Measurements from ENCODE around the gene DMBX1. TPM values are rescaled to one million over a fixed set of nuclear protein-coding genes. Genes with fewer than 3 reads are reported as not detected.
A peak's percentile ranks its signal among the peaks of the same experiment; 100 is the strongest.

The DMBX1 gene
- total and polyA plus RNA-seq, 5 donors: not detected

- ATAC-seq (no peak), DNase-seq (no peak)
- intact Hi-C loops (cut with DNase I): loop anchor here in 3 of 4 donors (2.0 to 10.0 kb wide), 3 partner anchors 75 to 79 kb away; no protein-coding TSS in a partner anchor
- no peak overlapping the region for H3K27ac ChIP-seq (ENCODE audit: low read length)
- no peaks in the 10 kb centered on the region for H3K9me3 ChIP-seq (ENCODE audit: control insufficient read depth, low read length)
- H3K4me1 ChIP-seq (ENCODE audit: control insufficient read depth, insufficient read depth, low read length): no peaks in the 10 kb centered on the region
- whole genome bisulfite sequencing: 72% methylated on average over 6 of the region's 6 CpGs
- H3K27me3 ChIP-seq (ENCODE audit: control insufficient read depth, insufficient read depth): no peaks in the 10 kb centered on the region
- no peak overlapping the region for H3K4me3 ChIP-seq (ENCODE audit: low read length)
These were observed 40.1 kb upstream of the DMBX1 start for GRCh38 chr1:46449223-46450159.

DNA sequence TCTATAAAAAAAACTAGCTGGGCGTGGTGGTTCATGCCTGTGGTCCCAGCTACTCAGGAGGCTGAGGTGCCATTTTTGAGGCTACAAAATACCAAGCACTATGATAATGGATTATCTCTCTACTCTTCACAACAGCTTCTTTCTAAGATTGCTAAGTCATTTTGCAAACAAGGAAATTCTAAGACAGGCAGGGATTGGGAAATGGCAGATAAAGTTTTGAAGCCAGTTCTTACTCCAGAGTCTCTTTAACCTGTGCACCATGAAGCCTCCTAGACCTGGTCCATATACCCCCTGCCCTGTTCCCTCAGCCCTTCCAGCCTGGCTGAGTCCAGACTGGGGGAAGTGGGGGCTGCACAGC lies 39.5 kb upstream of the DMBX1 start:
- Histone ChIP-seq H3K27ac (ENCODE audit: low read length) (no peak overlapping the region), H3K27me3 (ENCODE audit: control insufficient read depth, insufficient read depth) (no peaks in the 10 kb centered on the region), H3K9me3 (ENCODE audit: control insufficient read depth, low read length) (no peaks in the 10 kb centered on the region), H3K4me1 (ENCODE audit: control insufficient read depth, insufficient read depth, low read length) (no peaks in the 10 kb centered on the region), H3K4me3 (ENCODE audit: low read length) (no peak overlapping the region)
- 96% methylated on average over 1 of the region's 1 CpG for WGBS
- ATAC-seq (no peak), DNase-seq (no peak)
- intact Hi-C loops (cut with DNase I): loop anchor here in 1 of 4 donors (2.0 kb wide), 1 partner anchor 79 kb away; no protein-coding TSS in a partner anchor

DNA sequence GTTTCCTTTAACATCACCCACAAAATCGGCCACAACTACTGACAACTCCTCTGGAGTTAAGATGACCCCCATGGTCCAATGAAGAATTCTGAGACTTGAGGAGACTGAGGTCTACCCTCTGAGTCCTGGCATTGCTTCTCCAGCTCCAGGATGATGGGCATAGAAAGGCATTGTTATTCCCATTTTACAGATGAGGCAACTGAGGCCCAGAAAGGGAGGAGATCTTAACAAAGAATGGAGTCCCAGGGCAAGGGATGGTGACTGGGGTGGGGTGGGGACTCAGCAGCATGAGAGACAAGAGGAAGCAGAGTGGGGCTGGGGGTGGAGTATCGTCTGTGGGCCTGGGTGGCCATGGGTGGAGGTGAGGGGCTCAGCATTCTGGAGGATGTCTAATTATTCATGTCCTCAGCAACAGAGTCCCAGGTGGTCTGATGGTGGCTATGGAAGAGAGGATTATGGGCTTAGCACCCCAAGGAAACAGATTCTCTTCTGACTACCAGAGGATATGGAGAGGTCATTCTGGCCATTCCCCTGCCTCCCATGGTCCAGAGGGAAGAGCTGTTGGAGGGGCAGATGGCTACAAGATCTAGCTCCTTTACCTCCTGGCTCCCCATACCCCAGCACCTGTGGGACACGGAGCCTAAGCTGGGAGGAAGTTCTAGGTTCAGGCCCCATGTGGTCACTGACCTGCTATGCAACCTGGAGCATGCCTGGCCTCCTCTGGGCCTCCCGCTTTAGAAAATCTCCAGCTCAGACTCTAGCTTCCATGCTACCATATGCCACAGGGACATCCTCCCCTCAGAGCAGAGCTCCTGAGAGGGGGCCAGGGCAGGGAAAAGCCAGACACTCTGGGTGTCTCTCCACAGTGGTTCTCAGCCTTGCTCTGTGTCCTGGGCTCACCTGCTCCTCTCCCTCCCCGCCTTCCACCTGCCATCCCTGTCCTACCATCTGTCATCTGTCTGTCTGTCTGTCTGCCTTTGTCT lies 37.4 kb upstream of the DMBX1 start:
- H3K27ac ChIP-seq (ENCODE audit: low read length): no peak overlapping the region
- ATAC-seq (no peak), DNase-seq (no peak)
- H3K4me3 ChIP-seq (ENCODE audit: low read length): no peak overlapping the region
- intact Hi-C loops (cut with DNase I): loop anchor here in 1 of 4 donors (2.0 kb wide), 1 partner anchor 77 kb away; no protein-coding TSS in a partner anchor
- H3K9me3 ChIP-seq (ENCODE audit: control insufficient read depth, low read length): no peaks in the 10 kb centered on the region
- no peaks in the 10 kb centered on the region for H3K27me3 ChIP-seq (ENCODE audit: control insufficient read depth, insufficient read depth)
- no peaks in the 10 kb centered on the region for H3K4me1 ChIP-seq (ENCODE audit: control insufficient read depth, insufficient read depth, low read length)
- 73% methylated on average over 5 of the region's 5 CpGs for whole genome bisulfite sequencing

GRCh38 chr1:46452931-46453325 lies 36.7 kb upstream of the DMBX1 start:
- no peaks in the 10 kb centered on the region for H3K9me3 ChIP-seq (ENCODE audit: control insufficient read depth, low read length)
- no peaks in the 10 kb centered on the region for H3K27me3 ChIP-seq (ENCODE audit: control insufficient read depth, insufficient read depth)

DNA sequence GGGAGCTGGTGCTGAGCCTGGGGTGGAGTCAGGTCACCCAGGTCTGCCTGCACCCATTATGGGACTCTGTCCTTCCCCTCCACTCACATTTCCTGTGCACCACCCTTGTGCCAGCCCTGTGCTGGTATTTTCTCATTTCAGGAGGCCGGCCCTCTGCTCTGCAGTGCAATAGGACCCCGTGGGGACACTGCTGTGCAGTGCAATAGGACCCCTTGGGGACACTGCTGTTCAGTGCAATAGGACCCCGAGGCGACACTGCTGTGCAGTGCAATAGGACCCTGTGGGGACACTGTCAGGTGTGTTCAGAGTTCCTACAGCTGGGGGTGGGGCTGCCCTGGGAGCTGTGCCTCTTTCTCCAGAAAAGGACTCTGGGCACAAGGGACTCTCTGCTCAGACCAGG lies 36.2 kb upstream of the DMBX1 start:
- DNase-seq (peak in 1 of 3 donors; percentile 12), ATAC-seq (no peak)
- 62% methylated on average over 4 of the region's 4 CpGs for WGBS
- no peak overlapping the region for H3K27ac ChIP-seq (ENCODE audit: low read length)
- intact Hi-C loops (cut with DNase I): no loop called here
- H3K9me3 ChIP-seq (ENCODE audit: control insufficient read depth, low read length): no peaks in the 10 kb centered on the region
- no peaks in the 10 kb centered on the region for H3K27me3 ChIP-seq (ENCODE audit: control insufficient read depth, insufficient read depth)
- no peaks in the 10 kb centered on the region for H3K4me1 ChIP-seq (ENCODE audit: control insufficient read depth, insufficient read depth, low read length)
- H3K4me3 ChIP-seq (ENCODE audit: low read length): no peak overlapping the region

More at GRCh38 chr1:46452931-46453325, 36.7 kb upstream of the DMBX1 start:
- H3K4me3 ChIP-seq (ENCODE audit: low read length): no peak overlapping the region
- no peak overlapping the region for H3K27ac ChIP-seq (ENCODE audit: low read length)
- DNase-seq: no peak
- intact Hi-C loops (cut with DNase I): no loop called here
- 50% methylated on average over 15 of the region's 15 CpGs for WGBS
- no peaks in the 10 kb centered on the region for H3K4me1 ChIP-seq (ENCODE audit: control insufficient read depth, insufficient read depth, low read length)
- no peak for ATAC-seq

GRCh38 chr1:46455951-46456350 lies 33.7 kb upstream of the DMBX1 start:
- DNase-seq: peak in 1 of 3 donors; percentile 29
- no peak for ATAC-seq
- Histone ChIP-seq H3K27me3 (ENCODE audit: control insufficient read depth, insufficient read depth) (no peaks in the 10 kb centered on the region), H3K9me3 (ENCODE audit: control insufficient read depth, low read length) (no peaks in the 10 kb centered on the region), H3K27ac (ENCODE audit: low read length) (no peak overlapping the region), H3K4me3 (ENCODE audit: low read length) (no peak overlapping the region), H3K4me1 (ENCODE audit: control insufficient read depth, insufficient read depth, low read length) (no peaks in the 10 kb centered on the region)
- intact Hi-C loops (cut with DNase I): no loop called here
- 90% methylated on average over 27 of the region's 27 CpGs for WGBS

GRCh38 chr1:46456411-46456963 lies 33.1 kb upstream of the DMBX1 start:
- no peak overlapping the region for H3K4me3 ChIP-seq (ENCODE audit: low read length)
- no peaks in the 10 kb centered on the region for H3K27me3 ChIP-seq (ENCODE audit: control insufficient read depth, insufficient read depth)
- no peak overlapping the region for H3K27ac ChIP-seq (ENCODE audit: low read length)
- WGBS: 73% methylated on average over 5 of the region's 5 CpGs
- no peaks in the 10 kb centered on the region for H3K4me1 ChIP-seq (ENCODE audit: control insufficient read depth, insufficient read depth, low read length)
- no peaks in the 10 kb centered on the region for H3K9me3 ChIP-seq (ENCODE audit: control insufficient read depth, low read length)
- peak in 1 of 3 donors; percentile 25 for DNase-seq
- intact Hi-C loops (cut with DNase I): no loop called here
- no peak for ATAC-seq

- WGBS: 87% methylated on average over 6 of the region's 6 CpGs
- H3K4me1 ChIP-seq (ENCODE audit: control insufficient read depth, insufficient read depth, low read length): no peaks in the 10 kb centered on the region
- no peak overlapping the region for H3K4me3 ChIP-seq (ENCODE audit: low read length)
- H3K27ac ChIP-seq (ENCODE audit: low read length): no peak overlapping the region
- intact Hi-C loops (cut with DNase I): no loop called here
- ATAC-seq: no peak
- no peak for DNase-seq
- H3K27me3 ChIP-seq (ENCODE audit: control insufficient read depth, insufficient read depth): no peaks in the 10 kb centered on the region
- no peaks in the 10 kb centered on the region for H3K9me3 ChIP-seq (ENCODE audit: control insufficient read depth, low read length)
These were observed 32.5 kb upstream of the DMBX1 start for GRCh38 chr1:46457178-46457577.

DNA sequence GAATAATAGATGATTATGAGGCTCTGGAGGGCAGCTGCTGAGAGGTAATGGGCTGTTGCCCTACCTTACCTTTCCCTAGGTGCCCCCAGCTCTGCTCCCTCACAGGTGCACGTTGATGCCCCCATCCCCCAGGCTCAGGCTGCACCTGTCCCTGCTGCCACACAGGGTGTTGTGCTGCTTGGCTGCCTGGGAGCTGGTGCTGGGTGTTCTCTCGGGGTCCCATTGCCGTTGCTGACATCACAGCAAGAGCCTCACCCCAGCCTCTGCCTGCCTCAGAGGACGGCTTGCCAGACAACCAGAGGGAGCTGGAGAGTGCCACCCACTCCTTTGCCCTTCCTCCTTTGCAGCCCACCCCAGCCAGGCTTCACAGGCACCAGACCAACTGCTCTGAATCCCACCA lies 31.4 kb upstream of the DMBX1 start:
- Histone ChIP-seq H3K9me3 (ENCODE audit: control insufficient read depth, low read length) (no peaks in the 10 kb centered on the region), H3K4me3 (ENCODE audit: low read length) (no peak overlapping the region), H3K27me3 (ENCODE audit: control insufficient read depth, insufficient read depth) (no peaks in the 10 kb centered on the region), H3K4me1 (ENCODE audit: control insufficient read depth, insufficient read depth, low read length) (no peaks in the 10 kb centered on the region), H3K27ac (ENCODE audit: low read length) (no peak overlapping the region)
- peak in 1 of 3 donors; percentile 19 for DNase-seq
- ATAC-seq: no peak
- intact Hi-C loops (cut with DNase I): no loop called here
- 61% methylated on average over 4 of the region's 4 CpGs for WGBS

DNA sequence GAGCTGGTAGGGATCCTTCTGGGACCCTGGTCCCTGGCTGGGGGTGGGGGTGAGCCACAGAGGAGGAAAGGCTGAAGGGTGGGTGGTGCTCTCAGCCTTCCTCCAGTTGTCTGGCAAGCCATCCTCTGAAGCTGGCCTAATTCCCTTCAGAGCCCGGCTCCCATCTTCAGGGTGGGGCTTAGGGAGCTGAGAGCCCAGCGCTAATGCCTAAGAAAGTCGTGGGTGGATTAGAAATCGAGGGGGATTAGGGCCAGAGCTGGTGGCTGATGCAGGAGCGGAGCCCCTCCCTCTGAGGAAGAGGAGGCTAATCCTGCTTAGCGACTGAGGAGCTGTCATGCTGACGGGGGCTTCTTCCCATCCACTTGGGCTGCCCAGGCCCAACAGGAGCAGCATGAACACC lies 30.8 kb upstream of the DMBX1 start:
- H3K27ac ChIP-seq (ENCODE audit: low read length): no peak overlapping the region
- peak in 1 of 3 donors; percentile 22 for DNase-seq
- intact Hi-C loops (cut with DNase I): no loop called here
- no peaks in the 10 kb centered on the region for H3K9me3 ChIP-seq (ENCODE audit: control insufficient read depth, low read length)
- no peaks in the 10 kb centered on the region for H3K4me1 ChIP-seq (ENCODE audit: control insufficient read depth, insufficient read depth, low read length)
- H3K27me3 ChIP-seq (ENCODE audit: control insufficient read depth, insufficient read depth): no peaks in the 10 kb centered on the region
- WGBS: 60% methylated on average over 7 of the region's 7 CpGs
- no peak overlapping the region for H3K4me3 ChIP-seq (ENCODE audit: low read length)
- ATAC-seq: no peak

Data from right cardiac atrium (tissue), 5 donors.